Neural cell (in vitro differentiated cells): Measurements from ENCODE around the gene SDK2. TPM values are rescaled to one million over a fixed set of nuclear protein-coding genes. Genes with fewer than 3 reads are reported as not detected.

Experiments
- H2AFZ ChIP-seq: fragments of 200-600, 300-800 bp; sonication (generic), shearing (Covaris generic); 2 replicates; pipeline ENCODE4 v1.6.0; 2014; ENCODE audit warnings: low read depth, mild to moderate bottlenecking, antibody characterized with exemption, low read length, moderate library complexity
- H3F3A ChIP-seq: fragments of 200-600 bp; shearing (Covaris generic); 2 replicates; pipeline ENCODE4 v1.6.1; 2016; ENCODE audit warnings: mild to moderate bottlenecking, moderate library complexity, mixed read lengths, antibody characterized with exemption, low read length; ENCODE audit not compliant: insufficient read depth, poor library complexity, severe bottlenecking
- H3K27ac ChIP-seq: fragments of 200-600, 300-800 bp; sonication (generic), shearing (Covaris generic); 2 replicates; pipeline ENCODE4 v1.5.1; 2014; ENCODE audit warnings: mild to moderate bottlenecking, low read length, moderate library complexity
- H3K27me3 ChIP-seq: fragments of 300-800, 200-600 bp; sonication (generic), shearing (Covaris generic); 2 replicates; pipeline ENCODE4 v1.6.0; 2014; ENCODE audit warnings: mild to moderate bottlenecking, low read depth, low read length, moderate library complexity; ENCODE audit not compliant: insufficient read depth
- H3K36me3 ChIP-seq: fragments of 300-800, 200-600 bp; sonication (generic), shearing (Covaris generic); 2 replicates; pipeline ENCODE4 v1.5.1; 2014; ENCODE audit warnings: mild to moderate bottlenecking, antibody characterized with exemption, low read length, moderate library complexity; ENCODE audit not compliant: insufficient read depth
- H3K4me2 ChIP-seq: fragments of 300-800, 200-600 bp; sonication (generic), shearing (Covaris generic); 2 replicates; pipeline ENCODE4 v1.6.0; 2014; ENCODE audit warnings: mild to moderate bottlenecking, low read length
- H3K4me3 ChIP-seq: fragments of 300-800, 200-600 bp; sonication (generic), shearing (Covaris generic); 2 replicates; pipeline ENCODE4 v1.5.1; 2014; ENCODE audit warnings: mild to moderate bottlenecking, low read length, moderate library complexity
- H3K79me2 ChIP-seq: fragments of 200-600 bp; shearing (Covaris generic); replicated peaks from 2 replicates; pipeline ENCODE4 v1.6.0; 2014; ENCODE audit warnings: mild to moderate bottlenecking, low read length, moderate library complexity; ENCODE audit not compliant: insufficient read depth
- H3K9ac ChIP-seq: fragments of 300-800, 200-600 bp; sonication (generic), shearing (Covaris generic); 2 replicates; pipeline ENCODE4 v1.6.1; 2016; ENCODE audit warnings: mild to moderate bottlenecking, low read length, mixed read lengths
- H3K9me2 ChIP-seq: fragments of 200-600 bp; shearing (Covaris generic); 2 replicates; pipeline ENCODE4 v1.6.1; 2016; ENCODE audit warnings: mild to moderate bottlenecking, low read length, mixed read lengths; ENCODE audit not compliant: insufficient read depth
- H3K9me3 ChIP-seq: fragments of 200-600, 300-800 bp; sonication (generic), shearing (Covaris generic); 2 replicates; pipeline ENCODE4 v1.6.1; 2016; ENCODE audit warnings: mild to moderate bottlenecking, mixed run types, low read length, moderate library complexity, mixed read lengths
- H4K20me1 ChIP-seq: fragments of 200-600 bp; shearing (Covaris generic); 2 replicates; pipeline ENCODE4 v1.6.1; 2016; ENCODE audit warnings: mild to moderate bottlenecking, mixed run types; ENCODE audit not compliant: insufficient read depth
- CTCF ChIP-seq: fragments of 450-650 bp; IDR thresholded peaks from 2 replicates; pipeline ENCODE4 v1.5.1; 2014; ENCODE audit warnings: antibody characterized with exemption, mild to moderate bottlenecking, moderate library complexity; ENCODE audit not compliant: poor library complexity, severe bottlenecking
- EP300 ChIP-seq: fragments of 450-650 bp; conservative IDR thresholded peaks from 2 replicates; pipeline ENCODE4 v1.6.1; 2014; ENCODE audit warnings: antibody characterized with exemption, mild to moderate bottlenecking, moderate library complexity; ENCODE audit not compliant: poor library complexity, severe bottlenecking
- EZH2 ChIP-seq: fragments of 200-600, 300-800 bp; shearing (Covaris generic), sonication (generic); IDR thresholded peaks from 2 replicates; pipeline ENCODE4 v1.6.1; 2014; ENCODE audit warnings: antibody characterized with exemption, low read length, borderline replicate concordance, mild to moderate bottlenecking; ENCODE audit not compliant: insufficient read depth, poor library complexity, severe bottlenecking
- MXI1 ChIP-seq: fragments of 450-650 bp; conservative IDR thresholded peaks from 2 replicates; pipeline ENCODE4 v1.6.1; 2014; ENCODE audit warnings: antibody characterized with exemption, mild to moderate bottlenecking; ENCODE audit not compliant: poor library complexity, severe bottlenecking
- POLR2AphosphoS5 ChIP-seq: IDR thresholded peaks from 2 replicates; pipeline ENCODE4 v1.6.1; 2012
- RAD21 ChIP-seq: fragments of 450-650 bp; conservative IDR thresholded peaks from 2 replicates; pipeline ENCODE4 v1.6.1; 2014; ENCODE audit warnings: antibody characterized with exemption, mild to moderate bottlenecking, moderate library complexity
- REST ChIP-seq: IDR thresholded peaks from 2 replicates; pipeline ENCODE4 v1.6.1; 2012; ENCODE audit warnings: borderline replicate concordance
- SMC3 ChIP-seq: fragments of 450-650 bp; conservative IDR thresholded peaks from 2 replicates; pipeline ENCODE4 v1.6.1; 2014; ENCODE audit warnings: antibody characterized with exemption, mild to moderate bottlenecking, moderate library complexity; ENCODE audit not compliant: poor library complexity
- TAF1 ChIP-seq: IDR thresholded peaks from 2 replicates; pipeline ENCODE4 v1.6.1; 2012; ENCODE audit warnings: low read depth
- polyA plus RNA-seq: library from polyadenylated mRNA; depleted of rRNA; stranded (reverse); fragments of >200 nt; gene quantifications from 2 replicates; pipeline ENCODE4 v1.2.3, GENCODE V29; 2014

SDK2 gene
- polyA plus RNA-seq, 1 donor from 2014 or later = 0.73 TPM

GRCh38 chr17:73508931-73509605 lies 135.2 kb downstream of the SDK2 start:
- H2AFZ ChIP-seq = no peak overlapping the region
- no peak overlapping the region for H3K9ac ChIP-seq
- no peak overlapping the region for H3K27ac ChIP-seq
- no peaks in the 10 kb centered on the region for H3K36me3 ChIP-seq
- H3K79me2 ChIP-seq = peaks cover 3% of the 10 kb centered on the region
- H3K9me2 ChIP-seq = no peaks in the 10 kb centered on the region
- no peaks in the 10 kb centered on the region for H3F3A ChIP-seq
- no peaks in the 10 kb centered on the region for H3K9me3 ChIP-seq
- no peaks in the 10 kb centered on the region for H3K27me3 ChIP-seq
- TF ChIP-seq CTCF (no peak), EZH2 (no peak), SMC3 (no peak), EP300 (no peak), TAF1 (no peak), POLR2AphosphoS5 (no peak), REST (no peak), RAD21 (no peak), MXI1 (no peak)
- H4K20me1 ChIP-seq = no peaks in the 10 kb centered on the region
- H3K4me2 ChIP-seq = no peak overlapping the region
- no peak overlapping the region for H3K4me3 ChIP-seq

GRCh38 chr17:73508057-73508930 lies 136.0 kb downstream of the SDK2 start:
- Histone ChIP-seq H3F3A (no peaks in the 10 kb centered on the region), H3K79me2 (peaks cover 3% of the 10 kb centered on the region), H3K9me3 (no peaks in the 10 kb centered on the region), H3K4me3 (no peak overlapping the region), H3K9ac (no peak overlapping the region), H3K9me2 (no peaks in the 10 kb centered on the region), H4K20me1 (no peaks in the 10 kb centered on the region), H3K4me2 (no peak overlapping the region), H2AFZ (no peak overlapping the region), H3K36me3 (no peaks in the 10 kb centered on the region), H3K27me3 (no peaks in the 10 kb centered on the region), H3K27ac (no peak overlapping the region)
- TF ChIP-seq SMC3 (no peak), TAF1 (no peak), EP300 (no peak), REST (no peak), CTCF (no peak), RAD21 (no peak), EZH2 (no peak), MXI1 (no peak)
